ENCODE data around the gene MGLL. TPM values are rescaled to one million over a fixed set of nuclear protein-coding genes. Genes with fewer than 3 reads are reported as not detected.
"Not testable (repeated sequence)": the region's sequence is repeated elsewhere in the genome, so short reads cannot be mapped to it uniquely, and the experiment has no call there.

MGLL gene
- total RNA-seq, 2 experiments from 2014 or later: 19.2 to 21.6 TPM

GRCh38 chr3:127658234-127658633 lies 164.1 kb downstream of the MGLL start:
- Histone ChIP-seq H3K4me3 (ENCODE audit: low read depth, low read length, poor library complexity, severe bottlenecking) (no peak overlapping the region), H2AFZ (ENCODE audit: low read length) (no peak overlapping the region), H3K36me3 (ENCODE audit: insufficient read depth, low read length) (peaks cover 2% of the 10 kb centered on the region; the same call in 1 of the 2 replicates), H3K27ac (ENCODE audit: low read depth, low read length, poor library complexity, severe bottlenecking) (no peak overlapping the region), H3K4me2 (ENCODE audit: low read length) (no peak overlapping the region), H3K79me2 (ENCODE audit: insufficient read depth, low read depth, low read length) (no peaks in the 10 kb centered on the region), H4K20me1 (ENCODE audit: insufficient read depth, low read length) (no peaks in the 10 kb centered on the region), H3K9me2 (ENCODE audit: insufficient read depth, low read length) (no peaks in the 10 kb centered on the region), H3K9me3 (ENCODE audit: low read length) (no peaks in the 10 kb centered on the region), H3K4me1 (ENCODE audit: insufficient read depth, low read length, poor library complexity, severe bottlenecking) (no peaks in the 10 kb centered on the region)
- CTCF ChIA-PET (ENCODE audit: unreplicated experiment): no interaction called here
- no peak for DNase-seq (ENCODE audit: low spot score)
- no TSS peak for BruUV-seq (replicated peaks)
- intact Hi-C loops (cut with micrococcal nuclease; ENCODE audit: unreplicated experiment): no loop called here
- POLR2A ChIA-PET: interaction anchor here (0.7 to 0.9 kb wide), 2 partner anchors 27 to 170 kb away, joined by 3 to 9 read pairs; no protein-coding TSS in a partner anchor
- no peak for TF ChIP-seq EZH2phosphoT487 (IDR thresholded peaks at IDR 0.05; ENCODE audit: borderline replicate concordance, low read depth, low read length)
- TF ChIP-seq CTCF (conservative IDR thresholded peaks at IDR 0.05; ENCODE audit: low read length): no peak

GRCh38 chr3:127656906-127657305 lies 165.4 kb downstream of the MGLL start:
- Histone ChIP-seq H3K79me2 (ENCODE audit: insufficient read depth, low read depth, low read length) (no peaks in the 10 kb centered on the region), H3K36me3 (ENCODE audit: insufficient read depth, low read length) (no peaks in the 10 kb centered on the region), H3K9me3 (ENCODE audit: low read length) (no peaks in the 10 kb centered on the region), H3K4me3 (ENCODE audit: low read depth, low read length, poor library complexity, severe bottlenecking) (no peak overlapping the region), H4K20me1 (ENCODE audit: insufficient read depth, low read length) (no peaks in the 10 kb centered on the region), H2AFZ (ENCODE audit: low read length) (no peak overlapping the region), H3K4me1 (ENCODE audit: insufficient read depth, low read length, poor library complexity, severe bottlenecking) (no peaks in the 10 kb centered on the region), H3K27ac (ENCODE audit: low read depth, low read length, poor library complexity, severe bottlenecking) (no peak overlapping the region), H3K4me2 (ENCODE audit: low read length) (no peak overlapping the region), H3K9me2 (ENCODE audit: insufficient read depth, low read length) (no peaks in the 10 kb centered on the region)
- POLR2A ChIA-PET: no interaction called here
- no peak for DNase-seq (ENCODE audit: low spot score)
- CTCF ChIA-PET (ENCODE audit: unreplicated experiment): interaction anchor here (1.0 kb wide), 1 partner anchor 18 kb away, joined by 4 read pairs; no protein-coding TSS in a partner anchor
- BruUV-seq (replicated peaks): no TSS peak
- intact Hi-C loops (cut with micrococcal nuclease; ENCODE audit: unreplicated experiment): no loop called here
- TF ChIP-seq EZH2phosphoT487 (IDR thresholded peaks at IDR 0.05; ENCODE audit: borderline replicate concordance, low read depth, low read length) (no peak), CTCF (conservative IDR thresholded peaks at IDR 0.05; ENCODE audit: low read length) (no peak)

GRCh38 chr3:127655641-127656040 lies 166.7 kb downstream of the MGLL start:
- H3K9me2 ChIP-seq (ENCODE audit: insufficient read depth, low read length): no peaks in the 10 kb centered on the region
- H3K79me2 ChIP-seq (ENCODE audit: insufficient read depth, low read depth, low read length): no peaks in the 10 kb centered on the region
- H2AFZ ChIP-seq (ENCODE audit: low read length): no peak overlapping the region
- H3K4me1 ChIP-seq (ENCODE audit: insufficient read depth, low read length, poor library complexity, severe bottlenecking): no peaks in the 10 kb centered on the region
- CTCF ChIA-PET (ENCODE audit: unreplicated experiment): interaction anchor here (1.1 kb wide), 1 partner anchor 39 kb away, joined by 4 read pairs; no protein-coding TSS in a partner anchor
- no peaks in the 10 kb centered on the region for H3K9me3 ChIP-seq (ENCODE audit: low read length)
- H3K4me2 ChIP-seq (ENCODE audit: low read length): no peak overlapping the region
- DNase-seq (ENCODE audit: low spot score): no peak
- no TSS peak for BruUV-seq (replicated peaks)
- no peak overlapping the region for H3K4me3 ChIP-seq (ENCODE audit: low read depth, low read length, poor library complexity, severe bottlenecking)
- H3K27ac ChIP-seq (ENCODE audit: low read depth, low read length, poor library complexity, severe bottlenecking): no peak overlapping the region
- intact Hi-C loops (cut with micrococcal nuclease; ENCODE audit: unreplicated experiment): no loop called here
- no peak for TF ChIP-seq EZH2phosphoT487 (IDR thresholded peaks at IDR 0.05; ENCODE audit: borderline replicate concordance, low read depth, low read length)
- TF ChIP-seq CTCF (conservative IDR thresholded peaks at IDR 0.05; ENCODE audit: low read length): no peak
- POLR2A ChIA-PET: no interaction called here
- H4K20me1 ChIP-seq (ENCODE audit: insufficient read depth, low read length): no peaks in the 10 kb centered on the region
- H3K36me3 ChIP-seq (ENCODE audit: insufficient read depth, low read length): no peaks in the 10 kb centered on the region

GRCh38 chr3:127654993-127655392 lies 167.3 kb downstream of the MGLL start:
- H3K4me2 ChIP-seq (ENCODE audit: low read length); POLR2A ChIA-PET; H3K36me3 ChIP-seq (ENCODE audit: insufficient read depth, low read length); H2AFZ ChIP-seq (ENCODE audit: low read length); H3K9me2 ChIP-seq (ENCODE audit: insufficient read depth, low read length); H3K4me3 ChIP-seq (ENCODE audit: low read depth, low read length, poor library complexity, severe bottlenecking); H3K27ac ChIP-seq (ENCODE audit: low read depth, low read length, poor library complexity, severe bottlenecking); DNase-seq (ENCODE audit: low spot score); intact Hi-C loops (cut with micrococcal nuclease; ENCODE audit: unreplicated experiment); H3K79me2 ChIP-seq (ENCODE audit: insufficient read depth, low read depth, low read length); H3K9me3 ChIP-seq (ENCODE audit: low read length); H4K20me1 ChIP-seq (ENCODE audit: insufficient read depth, low read length); H3K4me1 ChIP-seq (ENCODE audit: insufficient read depth, low read length, poor library complexity, severe bottlenecking); BruUV-seq (replicated peaks): not testable (repeated sequence)
- CTCF ChIA-PET (ENCODE audit: unreplicated experiment): interaction anchor here (1.1 kb wide), 1 partner anchor 39 kb away, joined by 4 read pairs; no protein-coding TSS in a partner anchor

Data from OCI-LY7 (cell line).